H1 (cell line): ENCODE results near the gene PPAT. TPM values are rescaled to one million over a fixed set of nuclear protein-coding genes. Genes with fewer than 3 reads are reported as not detected.

Source experiments
- CTCF ChIA-PET: fragments of 300-600 bp; sonication (Branson Sonifier 250); formaldehyde crosslinking; loops from one replicate; lab custom pipeline; 2021; ENCODE audit not compliant: partially characterized antibody; lab: Charles Lee
- POLR2A ChIA-PET: fragments of 300-600 bp; sonication (Branson Sonifier 250); formaldehyde crosslinking; loops from one replicate; lab custom pipeline; 2021; ENCODE audit warnings: inconsistent platforms; ENCODE audit not compliant: partially characterized antibody; lab: Charles Lee
- DNase-seq, 2 experiments: peaks; one replicate each; pipeline versions ENCODE4 v3.0.0 to v3.0.0-alpha.2; 2010 to 2022; ENCODE audit warnings: low spot score in 2 of 2, low read depth in 1 of 2, mixed read lengths in 1 of 2
- FAIRE-seq: peaks from 2 replicates; lab custom pipeline; 2011; peaks lifted over from hg19 to GRCh38; lab: Jason Lieb, UNC
- H2AFZ ChIP-seq: 2 replicates; pipeline ENCODE4 v1.8.1; 2012; ENCODE audit warnings: low read length, inconsistent platforms
- H2AK5ac ChIP-seq: 2 replicates; pipeline ENCODE4 v1.6.1; 2013; ENCODE audit warnings: low read depth, low read length
- H2BK120ac ChIP-seq: replicated peaks from 2 replicates; pipeline ENCODE3; 2013; ENCODE audit warnings: low read depth, low read length, inconsistent platforms
- H2BK12ac ChIP-seq: 2 replicates; pipeline ENCODE4 v1.6.1; 2013; ENCODE audit warnings: low read depth, low read length
- H2BK15ac ChIP-seq: 2 replicates; pipeline ENCODE4 v1.6.1; 2013; ENCODE audit warnings: low read length
- H2BK20ac ChIP-seq: 2 replicates; pipeline ENCODE4 v1.6.1; 2013; ENCODE audit warnings: low read length
- H2BK5ac ChIP-seq: 2 replicates; pipeline ENCODE4 v1.6.1; 2013; ENCODE audit warnings: low read depth, low read length
- H3K14ac ChIP-seq: 2 replicates; pipeline ENCODE4 v1.6.1; 2013; ENCODE audit warnings: inconsistent platforms; ENCODE audit not compliant: insufficient read length
- H3K18ac ChIP-seq: 2 replicates; pipeline ENCODE4 v1.6.1; 2013; ENCODE audit warnings: low read length; ENCODE audit errors: extremely low read depth
- H3K23ac ChIP-seq: 2 replicates; pipeline ENCODE4 v1.6.1; 2013; ENCODE audit warnings: inconsistent platforms; ENCODE audit not compliant: insufficient read length
- H3K23me2 ChIP-seq: 2 replicates; pipeline ENCODE4 v1.6.1; 2013; ENCODE audit warnings: low read depth, low read length
- H3K27ac ChIP-seq: 2 replicates; pipeline ENCODE4 v1.6.1; 2011; ENCODE audit warnings: low read depth, low read length, inconsistent platforms
- H3K27me3 ChIP-seq, 4 experiments: replicated peaks in 1 of 4; 1 replicate in 1 of 4; 2 replicates in 3 of 4; pipeline versions ENCODE4 v1.6.1 to v1.8.1; 2011 to 2013; ENCODE audit warnings: low read length in 3 of 4, mild to moderate bottlenecking in 3 of 4, inconsistent platforms in 2 of 4, mixed read lengths in 2 of 4, moderate library complexity in 1 of 4; ENCODE audit not compliant: control insufficient read depth in 3 of 4, insufficient read depth in 3 of 4; ENCODE audit errors: extremely low read depth in 1 of 4
- H3K36me3 ChIP-seq, 4 experiments: 2 replicates each; pipeline versions ENCODE4 v1.6.1 to v1.8.1; 2011 to 2013; ENCODE audit warnings: mild to moderate bottlenecking in 4 of 4, low read length in 3 of 4, moderate library complexity in 2 of 4, control low read depth in 1 of 4, inconsistent platforms in 1 of 4; ENCODE audit not compliant: insufficient read depth in 4 of 4, control insufficient read depth in 2 of 4
- H3K4ac ChIP-seq: replicated peaks from 2 replicates; pipeline ENCODE3; 2013; ENCODE audit warnings: low read length, low read depth, mixed read lengths, inconsistent platforms; ENCODE audit not compliant: insufficient read length
- H3K4me1 ChIP-seq, 4 experiments: replicated peaks in 1 of 4; 1 replicate in 1 of 4; 2 replicates in 3 of 4; pipeline versions ENCODE4 v1.6.1 to v1.8.1; 2011 to 2013; ENCODE audit warnings: low read length in 3 of 4, inconsistent platforms in 2 of 4, mixed read lengths in 1 of 4; ENCODE audit not compliant: insufficient read depth in 4 of 4, control insufficient read depth in 3 of 4
- H3K4me2 ChIP-seq, 2 experiments: 2 replicates each; pipeline versions ENCODE4 v1.6.1 to v1.8.1; 2011 to 2013; ENCODE audit warnings: low read depth in 2 of 2, low read length in 2 of 2, control low read depth in 1 of 2, inconsistent platforms in 1 of 2, mild to moderate bottlenecking in 1 of 2; ENCODE audit not compliant: insufficient read depth in 1 of 2
- H3K4me3 ChIP-seq, 4 experiments: fragments of 200-600, 300-600 bp in 1 of 4; sonication (generic), shearing (Covaris generic), sonication (Bioruptor Twin) in 1 of 4; 2 replicates each; pipeline versions ENCODE4 v1.5.1 to v1.8.1; 2011 to 2016; ENCODE audit warnings: low read length in 4 of 4, low read depth in 3 of 4, control low read depth in 2 of 4, inconsistent platforms in 2 of 4, mild to moderate bottlenecking in 2 of 4, mixed read lengths in 1 of 4, moderate library complexity in 1 of 4; ENCODE audit not compliant: insufficient read depth in 2 of 4; ENCODE audit errors: extremely low read depth in 1 of 4
- H3K56ac ChIP-seq: replicated peaks from 2 replicates; pipeline ENCODE3; 2013; ENCODE audit warnings: low read depth, mild to moderate bottlenecking, mixed read lengths, low read length, inconsistent platforms; ENCODE audit not compliant: insufficient read length
- H3K79me1 ChIP-seq: 2 replicates; pipeline ENCODE4 v1.6.1; 2013; ENCODE audit warnings: low read depth, low read length, control low read depth
- H3K79me2 ChIP-seq, 2 experiments: 2 replicates each; pipeline versions ENCODE4 v1.6.1 to v1.8.1; 2012 to 2013; ENCODE audit warnings: low read length in 2 of 2, mild to moderate bottlenecking in 2 of 2, inconsistent platforms in 1 of 2; ENCODE audit not compliant: insufficient read depth in 2 of 2, control insufficient read depth in 1 of 2
- H3K9ac ChIP-seq, 4 experiments: replicated peaks in 1 of 4; 1 replicate in 1 of 4; 2 replicates in 3 of 4; pipeline versions ENCODE4 v1.6.1 to v1.8.1; 2011 to 2013; ENCODE audit warnings: low read depth in 3 of 4, low read length in 3 of 4, control low read depth in 2 of 4, mild to moderate bottlenecking in 2 of 4, moderate library complexity in 2 of 4, inconsistent platforms in 1 of 4; ENCODE audit errors: extremely low read depth in 1 of 4
- H3K9me3 ChIP-seq, 2 experiments: 2 replicates each; pipeline versions ENCODE4 v1.6.1 to v1.8.1; 2012 to 2013; ENCODE audit warnings: mild to moderate bottlenecking in 2 of 2, moderate library complexity in 2 of 2, control low read depth in 1 of 2, inconsistent platforms in 1 of 2, low read depth in 1 of 2, low read length in 1 of 2, mixed read lengths in 1 of 2; ENCODE audit not compliant: insufficient read depth in 2 of 2
- H4K20me1 ChIP-seq, 2 experiments: replicated peaks in 1 of 2; 2 replicates each; pipeline versions ENCODE3 to v1.8.1; 2011 to 2013; ENCODE audit warnings: inconsistent platforms in 2 of 2, low read length in 2 of 2, mild to moderate bottlenecking in 1 of 2; ENCODE audit not compliant: insufficient read depth in 2 of 2, control insufficient read depth in 1 of 2
- H4K5ac ChIP-seq: 2 replicates; pipeline ENCODE4 v1.6.1; 2013; ENCODE audit warnings: low read length, low read depth, mixed read lengths, inconsistent platforms; ENCODE audit not compliant: insufficient read length
- H4K8ac ChIP-seq: 2 replicates; pipeline ENCODE4 v1.8.0; 2013; ENCODE audit warnings: mild to moderate bottlenecking, moderate library complexity, low read length, inconsistent platforms; ENCODE audit not compliant: insufficient read depth; ENCODE audit errors: extremely low read depth
- H4K91ac ChIP-seq: replicated peaks from 2 replicates; pipeline ENCODE3; 2013; ENCODE audit warnings: low read length, mixed read lengths, inconsistent platforms; ENCODE audit not compliant: insufficient read length
- CBX5 ChIP-seq: fragments of 300-800, 300-1000 bp; sonication (generic); IDR thresholded peaks from 2 replicates; pipeline ENCODE4 v1.7.1; 2016; ENCODE audit warnings: antibody characterized with exemption, low read length, low read depth
- CHD1 ChIP-seq: IDR thresholded peaks from 2 replicates; pipeline ENCODE4 v1.6.1; 2012; ENCODE audit warnings: low read depth, low read length, improper control_type of control experiment
- CHD2 ChIP-seq: IDR thresholded peaks from 2 replicates; pipeline ENCODE4 v1.6.1; 2012; ENCODE audit warnings: low read length, improper control_type of control experiment
- EP300 ChIP-seq, 2 experiments: IDR thresholded peaks; 1 replicate in 1 of 2; 2 replicates in 1 of 2; pipeline ENCODE4 v1.6.1; 2011 to 2012; ENCODE audit warnings: low read depth in 2 of 2, low read length in 2 of 2, mild to moderate bottlenecking in 2 of 2, borderline replicate concordance in 1 of 2, inconsistent platforms in 1 of 2, moderate library complexity in 1 of 2
- KDM1A ChIP-seq: fragments of 200-600, 300-600 bp; sonication (generic); IDR thresholded peaks from 2 replicates; pipeline ENCODE4 v1.7.1; 2016; ENCODE audit warnings: mild to moderate bottlenecking, low read length, borderline replicate concordance
- POLR2AphosphoS5 ChIP-seq: IDR thresholded peaks from 2 replicates; pipeline ENCODE4 v1.6.1; 2011; ENCODE audit warnings: low read depth, low read length
- RNF2 ChIP-seq: fragments of 200-900, 300-1000 bp; sonication (generic); IDR thresholded peaks from 2 replicates; pipeline ENCODE4 v1.7.1; 2016; ENCODE audit warnings: borderline replicate concordance, low read depth, mild to moderate bottlenecking, antibody characterized with exemption, low read length; ENCODE audit not compliant: poor library complexity, severe bottlenecking; ENCODE audit errors: missing control alignments
- SUZ12 ChIP-seq: fragments of 200-600 bp; sonication (generic); IDR thresholded peaks from 2 replicates; pipeline ENCODE4 v1.6.1; 2012; ENCODE audit warnings: mild to moderate bottlenecking, inconsistent platforms, low read length, moderate library complexity, mixed read lengths
- TBP ChIP-seq: IDR thresholded peaks from 2 replicates; pipeline ENCODE4 v1.6.1; 2011; ENCODE audit warnings: low read depth, low read length, improper control_type of control experiment
- WGBS, 2 experiments: shearing (Covaris generic) in 1 of 2; methylation state at CpG; one replicate each; pipeline versions ENCODE4 v1.1.6 to v1.1.7; 2013 to 2015; ENCODE audit warnings: low lambda C conversion rate in 2 of 2, mixed read lengths in 2 of 2, inconsistent platforms in 1 of 2, low coverage in 1 of 2, missing lambda C conversion rate in 1 of 2; ENCODE audit not compliant: insufficient replicate concordance in 2 of 2, insufficient coverage in 1 of 2, insufficient read length in 1 of 2; ENCODE audit errors: extremely low coverage in 1 of 2, missing lambda C conversion rate in 1 of 2; 5-methylcytosine and 5-hydroxymethylcytosine counted together
- polyA plus RNA-seq, 7 experiments: library from polyadenylated mRNA; depleted of rRNA in 3 of 7; stranded (reverse) in 5 of 7; unstranded in 2 of 7; fragments of >200 nt in 5 of 7; fragments of 200-250 nt in 2 of 7; gene quantifications; 1 replicate in 5 of 7; 2 replicates in 1 of 7; 4 replicates in 1 of 7; pipeline versions ENCODE4 v1.2.1 to v1.2.3, GENCODE V29; 2011 to 2013; ENCODE audit warnings: missing spikeins in 2 of 7, mixed read lengths in 2 of 7
- total RNA-seq: library from RNA; stranded (reverse); fragmentation: NEBNext Ultra II Directional; extraction: Animal tissue kit (Norgen Biotek cat#: 25700); gene quantifications from 2 replicates; pipeline ENCODE4 v1.2.1, GENCODE V29; 2021
- TF ChIP-seq, protein P1 (sequence below): IDR thresholded peaks from 2 replicates; pipeline ENCODE4 v1.6.1; 2012; ENCODE audit warnings: low read length, inconsistent platforms
- TF ChIP-seq, protein P2 (sequence below): IDR thresholded peaks from 2 replicates; pipeline ENCODE4 v1.6.1; 2011; ENCODE audit warnings: low read length, improper control_type of control experiment

PPAT gene
- total and polyA plus RNA-seq, 2 of the 8 experiments (the other 6 are each of a cell fraction or from before 2014, with no cell fraction given): 24.5 to 104 TPM

DNA sequence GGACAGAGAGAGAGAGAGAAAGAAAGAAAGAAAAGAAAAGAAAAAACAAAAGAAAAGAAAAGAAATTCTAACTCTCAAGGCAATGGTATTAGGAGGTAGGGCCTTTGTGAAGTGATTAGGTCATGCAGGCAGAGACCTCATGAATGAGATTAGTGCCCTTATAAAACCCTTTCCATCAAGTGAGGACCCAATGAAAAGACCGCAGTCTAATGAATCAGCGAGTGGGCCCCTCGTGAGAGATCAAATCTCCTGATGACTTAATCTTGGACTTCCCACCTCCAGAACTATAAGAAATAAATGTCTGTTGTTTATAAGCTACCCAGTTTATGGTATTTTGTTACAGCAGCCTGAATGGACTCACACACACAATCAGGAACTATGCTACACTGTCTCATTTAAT lies 65.0 kb downstream of the PPAT start:
- DNase-seq: no peak
- Histone ChIP-seq H3K4ac (no peak overlapping the region), H4K5ac (no peak overlapping the region), H3K4me1 (no peaks in the 10 kb centered on the region), H3K79me2 (no peaks in the 10 kb centered on the region), H2AK5ac (no peak overlapping the region), H3K4me3 (no peak overlapping the region), H3K36me3 (peaks cover 0 to 10% (median 0%) of the 10 kb centered on the region in 4 experiments; a peak in 4 of 8 replicates), H2BK120ac (no peak overlapping the region), H3K4me2 (no peak overlapping the region), H2BK5ac (no peak overlapping the region), H3K27me3 (no peaks in the 10 kb centered on the region), H3K56ac (no peak overlapping the region), H2BK20ac (no peak overlapping the region), H3K14ac (no peak overlapping the region), H3K23ac (no peak overlapping the region), H3K27ac (no peak overlapping the region), H4K91ac (no peak overlapping the region), H3K18ac (no peak overlapping the region), H4K8ac (no peak overlapping the region), H3K23me2 (no peaks in the 10 kb centered on the region), H3K9ac (no peak overlapping the region), H4K20me1 (no peaks in the 10 kb centered on the region), H2AFZ (no peak overlapping the region), H2BK15ac (no peak overlapping the region), H3K9me3 (no peaks in the 10 kb centered on the region), H3K79me1 (no peaks in the 10 kb centered on the region; the same call in 1 of the 2 replicates), H2BK12ac (no peak overlapping the region)
- POLR2A ChIA-PET: no interaction called here
- CTCF ChIA-PET: no interaction called here
- no peak for FAIRE-seq
- WGBS, 2 experiments: 95% methylated on average over 3 of the region's 3 CpGs; no CpG with 5 or more reads in 1 of the 2 experiments
- TF ChIP-seq, protein P1, sequence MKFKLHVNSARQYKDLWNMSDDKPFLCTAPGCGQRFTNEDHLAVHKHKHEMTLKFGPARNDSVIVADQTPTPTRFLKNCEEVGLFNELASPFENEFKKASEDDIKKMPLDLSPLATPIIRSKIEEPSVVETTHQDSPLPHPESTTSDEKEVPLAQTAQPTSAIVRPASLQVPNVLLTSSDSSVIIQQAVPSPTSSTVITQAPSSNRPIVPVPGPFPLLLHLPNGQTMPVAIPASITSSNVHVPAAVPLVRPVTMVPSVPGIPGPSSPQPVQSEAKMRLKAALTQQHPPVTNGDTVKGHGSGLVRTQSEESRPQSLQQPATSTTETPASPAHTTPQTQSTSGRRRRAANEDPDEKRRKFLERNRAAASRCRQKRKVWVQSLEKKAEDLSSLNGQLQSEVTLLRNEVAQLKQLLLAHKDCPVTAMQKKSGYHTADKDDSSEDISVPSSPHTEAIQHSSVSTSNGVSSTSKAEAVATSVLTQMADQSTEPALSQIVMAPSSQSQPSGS: no peak
- no peak for TF ChIP-seq CHD2
- no peak for TF ChIP-seq RNF2
- TF ChIP-seq KDM1A: no peak
- no peak for TF ChIP-seq CBX5
- no peak for TF ChIP-seq EP300 (IDR thresholded peaks at IDR 0.05; ENCODE audit: borderline replicate concordance in 1 of 2, low read depth in 2 of 2, low read length in 2 of 2)
- TF ChIP-seq CHD1: no peak
- no peak for TF ChIP-seq SUZ12
- TF ChIP-seq TBP: no peak
- TF ChIP-seq POLR2AphosphoS5: no peak
- TF ChIP-seq, protein P2, sequence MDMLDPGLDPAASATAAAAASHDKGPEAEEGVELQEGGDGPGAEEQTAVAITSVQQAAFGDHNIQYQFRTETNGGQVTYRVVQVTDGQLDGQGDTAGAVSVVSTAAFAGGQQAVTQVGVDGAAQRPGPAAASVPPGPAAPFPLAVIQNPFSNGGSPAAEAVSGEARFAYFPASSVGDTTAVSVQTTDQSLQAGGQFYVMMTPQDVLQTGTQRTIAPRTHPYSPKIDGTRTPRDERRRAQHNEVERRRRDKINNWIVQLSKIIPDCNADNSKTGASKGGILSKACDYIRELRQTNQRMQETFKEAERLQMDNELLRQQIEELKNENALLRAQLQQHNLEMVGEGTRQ: no peak
